Measurements from ENCODE around the gene GAREM1. TPM values are rescaled to one million over a fixed set of nuclear protein-coding genes. Genes with fewer than 3 reads are reported as not detected.

GAREM1 gene
- total RNA-seq, 1 experiment from 2014 or later: 11.1 TPM

- Histone ChIP-seq H3K27ac (ENCODE audit: low read depth, low read length) (no peak overlapping the region), H2AFZ (ENCODE audit: low read depth, low read length, poor library complexity, severe bottlenecking) (no peak overlapping the region), H3K4me3 (replicated peaks in 1 of 2; ENCODE audit: low read depth in 1 of 2, low read length in 2 of 2) (no peak overlapping the region), H3K27me3 (ENCODE audit: insufficient read depth, low read length) (no peaks in the 10 kb centered on the region), H3K4me1 (ENCODE audit: control insufficient read depth in 1 of 2, insufficient read depth in 2 of 2, low read length in 2 of 2) (no peaks in the 10 kb centered on the region), H3K36me3 (ENCODE audit: control insufficient read depth in 1 of 2, insufficient read depth in 2 of 2, low read length in 2 of 2) (no peaks in the 10 kb centered on the region), H3K9me2 (ENCODE audit: insufficient read depth) (no peaks in the 10 kb centered on the region), H3K9ac (ENCODE audit: low read length) (no peak overlapping the region), H3K4me2 (ENCODE audit: low read length) (no peak overlapping the region), H4K20me1 (ENCODE audit: insufficient read depth) (no peaks in the 10 kb centered on the region), H3K9me3 (ENCODE audit: control insufficient read depth in 1 of 2, insufficient read depth in 1 of 2, low read depth in 1 of 2, low read length in 2 of 2) (no peaks in the 10 kb centered on the region), H3K79me2 (ENCODE audit: insufficient read depth, low read length) (no peaks in the 10 kb centered on the region)
- intact Hi-C loops (cut with micrococcal nuclease): no loop called here
- TF ChIP-seq, protein P1, sequence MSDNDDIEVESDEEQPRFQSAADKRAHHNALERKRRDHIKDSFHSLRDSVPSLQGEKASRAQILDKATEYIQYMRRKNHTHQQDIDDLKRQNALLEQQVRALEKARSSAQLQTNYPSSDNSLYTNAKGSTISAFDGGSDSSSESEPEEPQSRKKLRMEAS (IDR thresholded peaks at IDR 0.05): no peak
- TF ChIP-seq JUND (IDR thresholded peaks at IDR 0.05) (no peak), ATF3 (IDR thresholded peaks at IDR 0.05) (no peak), SIN3A (IDR thresholded peaks at IDR 0.05; ENCODE audit: low read depth) (no peak), REST (IDR thresholded peaks at IDR 0.05; ENCODE audit: low read depth) (no peak), TCF7L2 (IDR thresholded peaks at IDR 0.05; ENCODE audit: borderline replicate concordance, extremely low read depth, insufficient read depth, insufficient read length) (no peak), SRF (IDR thresholded peaks at IDR 0.05; ENCODE audit: low read depth) (no peak), POLR2A (IDR thresholded peaks at IDR 0.05; ENCODE audit: borderline replicate concordance, extremely low read depth, insufficient read depth, insufficient read length) (no peak), ZNF274 (IDR thresholded peaks at IDR 0.05; ENCODE audit: low read depth, low read length) (no peak), FOSL1 (IDR thresholded peaks at IDR 0.05; ENCODE audit: low read depth) (no peak), CEBPB (IDR thresholded peaks at IDR 0.05; ENCODE audit: low read depth) (no peak)
- DNase-seq (ENCODE audit: low read depth, low spot score) (no peak), ATAC-seq (no peak)
- BruUV-seq (replicated peaks): no TSS peak
- ChIA-PET POLR2A (no interaction called here), CTCF (no interaction called here), RAD21 (ENCODE audit: low non-redundant PET in 1 of 2, low total read pairs in 2 of 2, uncharacterized antibody in 2 of 2, unreplicated experiment in 2 of 2) (no interaction called here)
These were observed 12.3 kb upstream of the GAREM1 start for GRCh38 chr18:32483002-32483401.

Data from HCT116 (cell line).